Measurements from ENCODE around the gene MXRA8.

MXRA8 gene

DNA sequence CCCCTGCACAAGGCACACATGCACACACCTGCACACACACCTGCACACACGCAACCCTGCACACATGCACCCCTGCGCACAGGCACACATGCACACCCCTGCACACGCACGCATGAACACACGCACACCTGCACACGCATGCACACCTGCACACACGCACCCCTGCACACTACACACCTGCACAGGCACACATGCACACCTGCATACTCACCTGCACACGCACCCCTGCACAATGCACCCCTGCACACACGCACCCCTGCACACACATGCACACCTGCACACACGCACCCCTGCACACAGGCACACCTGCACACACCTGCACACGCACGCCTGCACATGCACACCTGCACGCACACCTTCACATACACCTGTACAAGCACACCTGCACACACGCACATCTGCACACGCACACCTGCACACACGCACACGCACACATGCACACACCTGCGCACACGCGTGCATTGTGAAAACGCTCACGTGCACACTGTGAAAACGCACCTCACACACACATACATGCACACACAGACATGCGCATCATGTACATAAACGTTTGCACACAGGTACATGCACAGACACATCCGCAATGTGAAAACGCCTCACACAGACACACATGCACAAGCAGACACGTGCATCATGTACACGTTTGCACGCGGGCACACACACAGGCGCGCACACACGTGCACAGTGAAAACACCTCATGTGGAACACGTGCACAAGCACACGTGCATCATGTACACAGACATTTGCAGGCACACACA, 17.4 kb downstream of the MXRA8 start:
- TF ChIP-seq, protein P1, sequence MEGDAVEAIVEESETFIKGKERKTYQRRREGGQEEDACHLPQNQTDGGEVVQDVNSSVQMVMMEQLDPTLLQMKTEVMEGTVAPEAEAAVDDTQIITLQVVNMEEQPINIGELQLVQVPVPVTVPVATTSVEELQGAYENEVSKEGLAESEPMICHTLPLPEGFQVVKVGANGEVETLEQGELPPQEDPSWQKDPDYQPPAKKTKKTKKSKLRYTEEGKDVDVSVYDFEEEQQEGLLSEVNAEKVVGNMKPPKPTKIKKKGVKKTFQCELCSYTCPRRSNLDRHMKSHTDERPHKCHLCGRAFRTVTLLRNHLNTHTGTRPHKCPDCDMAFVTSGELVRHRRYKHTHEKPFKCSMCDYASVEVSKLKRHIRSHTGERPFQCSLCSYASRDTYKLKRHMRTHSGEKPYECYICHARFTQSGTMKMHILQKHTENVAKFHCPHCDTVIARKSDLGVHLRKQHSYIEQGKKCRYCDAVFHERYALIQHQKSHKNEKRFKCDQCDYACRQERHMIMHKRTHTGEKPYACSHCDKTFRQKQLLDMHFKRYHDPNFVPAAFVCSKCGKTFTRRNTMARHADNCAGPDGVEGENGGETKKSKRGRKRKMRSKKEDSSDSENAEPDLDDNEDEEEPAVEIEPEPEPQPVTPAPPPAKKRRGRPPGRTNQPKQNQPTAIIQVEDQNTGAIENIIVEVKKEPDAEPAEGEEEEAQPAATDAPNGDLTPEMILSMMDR (conservative IDR thresholded peaks at IDR 0.05), result no peak
- no peak overlapping the region for H3K27ac ChIP-seq

DNA sequence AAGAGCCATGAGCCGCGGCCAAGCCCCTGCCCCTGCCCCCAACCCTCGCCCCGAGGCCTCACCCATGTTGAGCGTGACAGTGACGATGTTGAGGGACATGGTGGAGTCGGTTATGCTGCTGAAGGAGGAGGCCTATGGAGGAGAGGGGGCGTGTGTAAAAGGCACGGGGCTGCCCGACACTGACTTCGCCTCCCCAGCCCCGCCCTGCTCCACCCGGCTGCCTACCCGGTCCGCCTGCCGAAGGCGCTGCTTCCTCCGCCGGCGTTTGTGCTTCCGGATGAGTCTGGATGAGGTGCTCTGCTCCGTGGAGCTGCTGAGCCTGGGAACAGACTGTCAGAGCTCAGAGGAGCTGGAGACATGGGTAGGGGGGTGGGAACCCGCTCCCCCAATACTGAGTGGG, 18.2 kb downstream of the MXRA8 start:
- TF ChIP-seq, protein P1 (conservative IDR thresholded peaks at IDR 0.05), result no peak
- H3K27ac ChIP-seq, result no peak overlapping the region

DNA sequence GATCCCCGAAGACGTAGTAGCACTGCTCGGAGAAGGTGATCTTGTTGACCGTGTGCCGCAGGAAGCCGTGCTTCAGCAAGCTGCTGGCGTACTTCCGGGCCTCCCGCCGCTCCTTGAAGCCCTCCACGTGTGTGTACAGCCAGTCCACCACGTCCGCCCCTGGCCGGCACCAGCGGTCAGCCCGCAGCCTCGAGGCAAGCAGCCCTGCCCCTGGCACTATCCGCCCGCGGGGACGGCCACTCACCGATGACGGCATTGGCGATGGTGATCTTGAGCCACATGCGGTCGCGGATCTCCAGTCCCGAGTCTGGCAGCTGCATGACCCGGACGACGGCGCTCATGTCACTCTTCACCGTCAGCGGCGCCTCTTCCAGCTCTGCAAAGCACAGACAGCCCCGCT, 20.1 kb downstream of the MXRA8 start:
- TF ChIP-seq, protein P1 (conservative IDR thresholded peaks at IDR 0.05), result no peak
- H3K27ac ChIP-seq, result no peak overlapping the region

- no peak overlapping the region for H3K27ac ChIP-seq
- TF ChIP-seq, protein P1 (conservative IDR thresholded peaks at IDR 0.05), result no peak
Observed at GRCh38 chr1:1337793-1338147, 20.6 kb downstream of the MXRA8 start.

GRCh38 chr1:1336931-1337792, 21.2 kb downstream of the MXRA8 start:
- no peak overlapping the region for H3K27ac ChIP-seq
- TF ChIP-seq, protein P1 (conservative IDR thresholded peaks at IDR 0.05), result no peak

DNA sequence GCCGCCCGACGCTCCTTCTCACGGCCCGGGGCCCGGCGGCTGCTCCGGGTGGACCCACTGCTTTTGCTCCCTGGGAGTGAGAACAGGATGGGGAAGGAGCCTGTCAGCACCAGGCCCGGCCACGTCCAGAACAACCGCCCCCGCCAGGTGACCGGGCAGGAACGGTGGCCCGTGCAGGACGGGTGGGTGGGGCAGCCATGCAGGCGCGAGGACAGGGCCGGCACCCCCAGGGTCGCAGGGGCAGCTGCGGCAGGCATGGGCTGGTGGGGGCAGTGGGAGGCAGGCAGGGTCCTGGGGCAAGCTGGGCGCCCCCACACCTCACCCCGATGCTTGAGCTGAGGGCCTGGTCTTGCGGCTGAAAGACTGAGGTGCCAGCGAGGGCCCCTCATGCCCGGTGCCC, 21.9 kb downstream of the MXRA8 start:
- H3K27ac ChIP-seq, result no peak overlapping the region
- TF ChIP-seq, protein P1 (conservative IDR thresholded peaks at IDR 0.05), result no peak

- TF ChIP-seq, protein P1 (conservative IDR thresholded peaks at IDR 0.05), result no peak
- H3K27ac ChIP-seq, result no peak overlapping the region
Observed at GRCh38 chr1:1335792-1336248, 22.5 kb downstream of the MXRA8 start.

All from VCaP (cell line).